LNCAP (cell line): ENCODE data around the gene ZFHX3.

ENCODE experiments used
- CTCF ChIP-seq: fragments of 450-650 bp; IDR thresholded peaks from 2 replicates; pipeline ENCODE4 v1.5.1; 2017; ENCODE audit warnings: mild to moderate bottlenecking

Gene ZFHX3

GRCh38 chr16:72797621-72798020 lies 250.3 kb downstream of the ZFHX3 start:
- TF ChIP-seq CTCF, result no peak

- TF ChIP-seq CTCF, result no peak
Observed at GRCh38 chr16:72796222-72796621, 251.7 kb downstream of the ZFHX3 start.

- TF ChIP-seq CTCF, result no peak
Observed at GRCh38 chr16:72794986-72795385, 252.9 kb downstream of the ZFHX3 start.

- no peak for TF ChIP-seq CTCF
Observed at GRCh38 chr16:72794319-72794718, 253.6 kb downstream of the ZFHX3 start.

- TF ChIP-seq CTCF, result no peak
Observed at GRCh38 chr16:72793716-72794115, 254.2 kb downstream of the ZFHX3 start.

- TF ChIP-seq CTCF, result no peak
Observed at GRCh38 chr16:72793017-72793416, 254.9 kb downstream of the ZFHX3 start.

- no peak for TF ChIP-seq CTCF
Observed at GRCh38 chr16:72791786-72792185, 256.1 kb downstream of the ZFHX3 start.

- TF ChIP-seq CTCF, result no peak
Observed at GRCh38 chr16:72789921-72790320, 258.0 kb downstream of the ZFHX3 start.
